DMS79 (cell line): ENCODE data around the gene RAB26.
"Not testable (repeated sequence)": the region's sequence is repeated elsewhere in the genome, so short reads cannot be mapped to it uniquely, and the experiment has no call there.

Experiments
- DNase-seq: peaks from one replicate; lab custom pipeline; 2025; lab: John Stamatoyannopoulos, UW

Gene RAB26

GRCh38 chr16:2196162-2196980, 47.9 kb downstream of the RAB26 start, which contains the start of gene CASKIN1:
CASKIN1 (minus strand) TSS chr16:2196605; CDS start chr16:2196432, 173 bp downstream.
- DNase-seq = no peak

- no peak for DNase-seq
Measured at GRCh38 chr16:2196981-2197511, 48.6 kb downstream of the RAB26 start.

GRCh38 chr16:2197765-2198164, 49.3 kb downstream of the RAB26 start:
- DNase-seq = no peak

- no peak for DNase-seq
Measured at GRCh38 chr16:2198283-2198682, 49.9 kb downstream of the RAB26 start.

- DNase-seq = no peak
Measured at GRCh38 chr16:2199095-2199494, 50.7 kb downstream of the RAB26 start.

- no peak for DNase-seq
Measured at GRCh38 chr16:2199621-2200139, 51.3 kb downstream of the RAB26 start.

DNA sequence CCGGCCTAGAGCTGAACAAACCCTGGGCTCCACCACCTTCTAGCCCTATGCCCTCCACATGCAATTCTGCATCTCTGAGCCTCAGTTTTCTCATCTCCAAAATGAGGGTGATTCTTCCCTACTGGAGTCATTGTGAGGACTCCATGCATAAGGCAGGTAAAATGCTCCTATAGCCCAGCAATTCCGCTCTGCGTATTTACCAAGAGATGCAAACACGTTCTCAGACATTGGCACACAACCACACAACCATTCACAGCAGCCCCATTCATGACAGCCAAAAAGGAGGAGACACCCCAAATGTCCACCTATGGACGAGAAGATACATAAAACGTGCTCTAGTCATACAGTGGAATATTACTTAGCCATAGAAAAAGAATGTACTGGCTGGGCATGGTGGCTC, 51.9 kb downstream of the RAB26 start:
- no peak for DNase-seq

DNA sequence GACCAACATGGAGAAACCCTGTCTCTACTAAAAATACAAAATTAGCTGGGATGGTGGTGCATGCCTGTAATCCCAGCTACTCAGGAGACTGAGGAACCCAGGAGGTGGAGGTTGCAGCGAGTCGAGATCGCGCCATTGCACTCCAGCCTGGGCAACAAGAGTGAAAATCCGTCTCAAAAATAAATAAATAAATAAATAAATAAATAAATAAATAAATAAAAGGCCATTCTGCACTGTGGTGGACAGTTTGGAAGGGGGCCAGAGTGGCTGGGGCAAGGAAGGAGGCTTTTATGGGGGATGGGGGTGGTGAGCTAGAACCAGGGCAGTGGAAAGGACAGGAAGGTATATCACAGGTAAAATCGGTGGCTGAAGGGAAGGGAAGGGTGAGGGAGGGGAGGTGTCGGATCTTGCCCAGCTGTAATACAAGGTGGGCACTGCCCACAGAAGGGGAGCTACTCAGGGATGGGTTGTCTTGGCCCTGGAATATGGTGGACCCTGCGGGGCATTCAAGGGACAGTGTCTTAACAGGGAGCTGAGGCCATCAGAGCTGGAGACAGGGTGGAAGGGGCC, 54.8 kb downstream of the RAB26 start:
- not testable (repeated sequence) for DNase-seq
